ENCODE results near the gene TMEM218. TPM values are rescaled to one million over a fixed set of nuclear protein-coding genes. Genes with fewer than 3 reads are reported as not detected.

Gene TMEM218
- total RNA-seq, 1 donor from 2014 or later: 33.2 TPM

DNA sequence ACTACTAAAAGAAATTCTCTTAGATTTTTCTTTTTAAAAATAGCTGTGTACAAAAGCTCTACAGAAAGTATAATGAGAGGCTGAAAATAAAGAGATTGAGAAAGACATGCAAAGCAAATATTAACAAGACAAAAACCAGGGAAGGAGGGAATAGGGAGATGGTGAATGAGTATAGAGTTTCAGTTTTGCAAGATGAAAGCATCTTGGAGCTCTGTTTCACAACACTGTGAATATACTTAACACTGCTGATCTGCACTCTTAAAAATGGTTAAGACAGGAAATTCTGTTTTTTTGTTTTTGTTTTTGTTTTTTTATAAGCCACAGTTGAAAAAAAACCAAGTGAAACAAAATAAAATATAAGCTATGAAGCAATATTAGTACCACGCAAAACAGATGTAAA lies 5.5 kb downstream of the TMEM218 start:
- Mint-ChIP-seq H3K4me3 (no peak overlapping the region), H3K36me3 (peaks cover 9% of the 10 kb centered on the region), H3K27me3 (no peaks in the 10 kb centered on the region), H3K4me1 (ENCODE audit: unreplicated experiment) (peaks cover 8% of the 10 kb centered on the region), H3K27ac (no peak overlapping the region), H3K9me3 (peaks cover 5% of the 10 kb centered on the region)
- TF ChIP-seq, protein P1, sequence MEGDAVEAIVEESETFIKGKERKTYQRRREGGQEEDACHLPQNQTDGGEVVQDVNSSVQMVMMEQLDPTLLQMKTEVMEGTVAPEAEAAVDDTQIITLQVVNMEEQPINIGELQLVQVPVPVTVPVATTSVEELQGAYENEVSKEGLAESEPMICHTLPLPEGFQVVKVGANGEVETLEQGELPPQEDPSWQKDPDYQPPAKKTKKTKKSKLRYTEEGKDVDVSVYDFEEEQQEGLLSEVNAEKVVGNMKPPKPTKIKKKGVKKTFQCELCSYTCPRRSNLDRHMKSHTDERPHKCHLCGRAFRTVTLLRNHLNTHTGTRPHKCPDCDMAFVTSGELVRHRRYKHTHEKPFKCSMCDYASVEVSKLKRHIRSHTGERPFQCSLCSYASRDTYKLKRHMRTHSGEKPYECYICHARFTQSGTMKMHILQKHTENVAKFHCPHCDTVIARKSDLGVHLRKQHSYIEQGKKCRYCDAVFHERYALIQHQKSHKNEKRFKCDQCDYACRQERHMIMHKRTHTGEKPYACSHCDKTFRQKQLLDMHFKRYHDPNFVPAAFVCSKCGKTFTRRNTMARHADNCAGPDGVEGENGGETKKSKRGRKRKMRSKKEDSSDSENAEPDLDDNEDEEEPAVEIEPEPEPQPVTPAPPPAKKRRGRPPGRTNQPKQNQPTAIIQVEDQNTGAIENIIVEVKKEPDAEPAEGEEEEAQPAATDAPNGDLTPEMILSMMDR (conservative IDR thresholded peaks at IDR 0.05): no peak
- no peak for DNase-seq (ENCODE audit: extremely low spot score, unreplicated experiment)

DNA sequence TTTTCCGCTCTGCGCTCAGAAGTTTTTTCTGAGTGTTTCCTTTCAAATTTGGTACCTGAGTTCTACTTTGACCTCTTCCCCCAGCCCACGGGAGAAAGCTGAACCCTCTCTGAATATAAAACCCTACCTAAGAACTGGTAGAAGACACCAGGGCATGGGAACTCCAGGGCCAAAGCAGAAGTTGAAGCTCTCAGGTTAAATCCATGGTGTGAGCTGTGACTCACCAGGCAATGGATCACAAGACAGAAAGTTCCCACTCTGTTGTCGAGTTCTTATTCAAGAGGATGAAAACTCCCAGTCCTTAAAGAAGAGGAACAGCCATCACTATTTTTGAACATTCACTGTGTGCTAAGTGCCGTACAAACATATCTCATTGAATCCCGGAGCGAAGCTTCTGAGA lies 8.9 kb downstream of the TMEM218 start:
- no peak overlapping the region for H3K4me3 Mint-ChIP-seq
- no peaks in the 10 kb centered on the region for H3K4me1 Mint-ChIP-seq (ENCODE audit: unreplicated experiment)
- peaks cover 20% of the 10 kb centered on the region for H3K36me3 Mint-ChIP-seq
- no peak overlapping the region for H3K27ac Mint-ChIP-seq
- no peaks in the 10 kb centered on the region for H3K27me3 Mint-ChIP-seq
- TF ChIP-seq, protein P1 (conservative IDR thresholded peaks at IDR 0.05): no peak
- peaks cover 5% of the 10 kb centered on the region for H3K9me3 Mint-ChIP-seq
- DNase-seq (ENCODE audit: extremely low spot score, unreplicated experiment): no peak

DNA sequence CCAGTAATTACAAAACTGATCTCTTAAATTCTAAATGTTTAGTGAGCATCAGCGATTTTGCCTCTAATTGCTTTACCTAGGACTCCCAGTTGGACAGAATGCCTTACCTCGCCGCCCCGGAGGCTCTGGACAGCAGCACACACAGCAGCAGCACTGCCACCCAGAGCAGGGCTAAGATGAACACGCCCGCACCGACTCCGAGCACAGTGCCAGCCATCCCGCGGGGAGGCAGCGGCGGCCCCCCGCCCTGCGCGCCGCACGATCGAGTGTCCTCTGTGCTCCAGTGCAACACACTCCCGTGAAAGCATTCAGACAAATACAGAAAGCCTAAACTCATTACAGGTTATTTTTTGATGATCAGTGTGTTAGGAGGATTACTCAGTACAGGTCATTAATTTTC lies 9.4 kb downstream of the TMEM218 start:
- Mint-ChIP-seq H3K36me3 (peaks cover 23% of the 10 kb centered on the region), H3K4me1 (ENCODE audit: unreplicated experiment) (no peaks in the 10 kb centered on the region), H3K27ac (no peak overlapping the region), H3K27me3 (no peaks in the 10 kb centered on the region), H3K4me3 (no peak overlapping the region), H3K9me3 (peaks cover 5% of the 10 kb centered on the region)
- TF ChIP-seq, protein P1 (conservative IDR thresholded peaks at IDR 0.05): no peak
- DNase-seq (ENCODE audit: extremely low spot score, unreplicated experiment): no peak

DNA sequence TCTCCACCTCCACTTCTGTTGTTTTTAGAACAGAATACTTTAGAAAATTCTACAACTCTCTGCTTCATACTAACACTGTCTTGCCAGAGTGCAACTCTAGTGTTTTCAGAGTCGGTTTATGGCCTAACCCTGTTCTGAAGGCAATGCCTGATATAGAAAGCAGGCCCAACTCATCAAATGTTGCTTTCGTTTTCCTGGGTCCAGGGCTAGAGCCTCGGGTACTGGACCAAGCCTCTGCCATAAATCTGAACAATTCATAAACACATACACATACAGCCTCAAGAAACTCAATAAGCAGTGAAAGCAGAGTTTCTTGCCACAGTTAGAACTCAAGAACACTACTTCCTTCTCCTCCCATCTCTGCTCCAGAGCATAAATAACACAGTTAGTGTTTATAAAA lies 9.8 kb downstream of the TMEM218 start:
- TF ChIP-seq, protein P1 (conservative IDR thresholded peaks at IDR 0.05): no peak
- no peak overlapping the region for H3K27ac Mint-ChIP-seq
- peaks cover 5% of the 10 kb centered on the region for H3K9me3 Mint-ChIP-seq
- H3K36me3 Mint-ChIP-seq: peaks cover 23% of the 10 kb centered on the region
- H3K4me3 Mint-ChIP-seq: no peak overlapping the region
- H3K27me3 Mint-ChIP-seq: no peaks in the 10 kb centered on the region
- H3K4me1 Mint-ChIP-seq (ENCODE audit: unreplicated experiment): no peaks in the 10 kb centered on the region
- DNase-seq (ENCODE audit: extremely low spot score, unreplicated experiment): no peak

DNA sequence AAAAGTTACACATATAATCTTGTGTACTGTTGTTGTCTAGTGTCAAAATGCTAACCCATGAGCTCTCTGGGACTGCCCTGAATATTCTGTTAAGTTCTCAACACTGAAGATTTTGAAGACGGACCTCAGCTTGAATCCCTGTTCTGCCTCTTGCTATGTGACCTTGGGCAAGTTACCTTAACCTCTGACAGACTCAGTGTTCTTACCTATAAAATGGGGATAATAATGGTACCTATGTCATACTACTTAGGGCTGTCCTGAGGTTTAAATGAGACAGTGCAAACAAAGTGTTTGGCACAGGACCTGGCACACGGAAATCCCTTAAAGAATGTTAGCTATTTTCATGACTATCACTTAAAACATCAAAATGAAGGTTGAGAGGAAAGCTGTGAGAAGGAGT lies 11.3 kb downstream of the TMEM218 start:
- no peak overlapping the region for H3K27ac Mint-ChIP-seq
- DNase-seq (ENCODE audit: extremely low spot score, unreplicated experiment): no peak

More for the DNA sequence above, 11.3 kb downstream of the TMEM218 start:
- Mint-ChIP-seq H3K9me3 (peaks cover 5% of the 10 kb centered on the region), H3K4me1 (ENCODE audit: unreplicated experiment) (no peaks in the 10 kb centered on the region), H3K36me3 (peaks cover 20% of the 10 kb centered on the region), H3K4me3 (no peak overlapping the region), H3K27me3 (no peaks in the 10 kb centered on the region)
- TF ChIP-seq, protein P1 (conservative IDR thresholded peaks at IDR 0.05): no peak
